ENCODE data around the gene PITPNC1. TPM values are rescaled to one million over a fixed set of nuclear protein-coding genes. Genes with fewer than 3 reads are reported as not detected.

The PITPNC1 gene
- polyA plus RNA-seq, 1 donor from 2014 or later = 18.8 TPM

- no peak for TF ChIP-seq RAD21 (conservative IDR thresholded peaks at IDR 0.05)
- no peak for TF ChIP-seq EP300 (conservative IDR thresholded peaks at IDR 0.05; ENCODE audit: poor library complexity, severe bottlenecking)
- TF ChIP-seq REST (IDR thresholded peaks at IDR 0.05; ENCODE audit: borderline replicate concordance) = no peak
- no peak for TF ChIP-seq MXI1 (conservative IDR thresholded peaks at IDR 0.05; ENCODE audit: poor library complexity, severe bottlenecking)
- Histone ChIP-seq H3K9me2 (ENCODE audit: insufficient read depth, low read length) (no peaks in the 10 kb centered on the region), H3K27ac (ENCODE audit: low read length) (no peak overlapping the region), H3K36me3 (ENCODE audit: insufficient read depth, low read length) (no peaks in the 10 kb centered on the region), H3F3A (ENCODE audit: insufficient read depth, low read length, poor library complexity, severe bottlenecking) (no peaks in the 10 kb centered on the region), H3K9ac (ENCODE audit: low read length) (no peak overlapping the region), H3K9me3 (ENCODE audit: low read length) (no peaks in the 10 kb centered on the region), H2AFZ (ENCODE audit: low read depth, low read length) (no peak overlapping the region), H3K4me3 (ENCODE audit: low read length) (no peak overlapping the region), H4K20me1 (ENCODE audit: insufficient read depth) (no peaks in the 10 kb centered on the region), H3K79me2 (replicated peaks; ENCODE audit: insufficient read depth, low read length) (no peaks in the 10 kb centered on the region), H3K4me2 (ENCODE audit: low read length) (no peak overlapping the region), H3K27me3 (ENCODE audit: insufficient read depth, low read depth, low read length) (no peaks in the 10 kb centered on the region)
These were observed 54.4 kb downstream of the PITPNC1 start for GRCh38 chr17:67431249-67432015.

GRCh38 chr17:67433248-67433924 is 56.3 kb downstream of the PITPNC1 start:
- Histone ChIP-seq H3K27ac (ENCODE audit: low read length) (no peak overlapping the region), H3K4me2 (ENCODE audit: low read length) (no peak overlapping the region), H3K4me3 (ENCODE audit: low read length) (no peak overlapping the region), H3K79me2 (replicated peaks; ENCODE audit: insufficient read depth, low read length) (no peaks in the 10 kb centered on the region), H3K36me3 (ENCODE audit: insufficient read depth, low read length) (no peaks in the 10 kb centered on the region), H3K27me3 (ENCODE audit: insufficient read depth, low read depth, low read length) (no peaks in the 10 kb centered on the region), H3K9ac (ENCODE audit: low read length) (no peak overlapping the region), H4K20me1 (ENCODE audit: insufficient read depth) (no peaks in the 10 kb centered on the region), H3K9me3 (ENCODE audit: low read length) (no peaks in the 10 kb centered on the region), H3F3A (ENCODE audit: insufficient read depth, low read length, poor library complexity, severe bottlenecking) (no peaks in the 10 kb centered on the region), H3K9me2 (ENCODE audit: insufficient read depth, low read length) (no peaks in the 10 kb centered on the region), H2AFZ (ENCODE audit: low read depth, low read length) (no peak overlapping the region)
- no peak for TF ChIP-seq SMC3 (conservative IDR thresholded peaks at IDR 0.05; ENCODE audit: poor library complexity)
- no peak for TF ChIP-seq MXI1 (conservative IDR thresholded peaks at IDR 0.05; ENCODE audit: poor library complexity, severe bottlenecking)
- TF ChIP-seq CTCF (IDR thresholded peaks at IDR 0.05; ENCODE audit: poor library complexity, severe bottlenecking) = no peak
- no peak for TF ChIP-seq TAF1 (IDR thresholded peaks at IDR 0.05; ENCODE audit: low read depth)
- TF ChIP-seq EP300 (conservative IDR thresholded peaks at IDR 0.05; ENCODE audit: poor library complexity, severe bottlenecking) = no peak
- no peak for TF ChIP-seq POLR2AphosphoS5 (IDR thresholded peaks at IDR 0.05)
- TF ChIP-seq REST (IDR thresholded peaks at IDR 0.05; ENCODE audit: borderline replicate concordance) = no peak
- TF ChIP-seq EZH2 (IDR thresholded peaks at IDR 0.05; ENCODE audit: borderline replicate concordance, insufficient read depth, low read length, poor library complexity, severe bottlenecking) = no peak
- no peak for TF ChIP-seq RAD21 (conservative IDR thresholded peaks at IDR 0.05)

Measured in neural cell (in vitro differentiated cells).